ENCODE results near the gene CD70.
"Not testable (repeated sequence)": the region's sequence is repeated elsewhere in the genome, so short reads cannot be mapped to it uniquely, and the experiment has no call there.

CD70 gene

DNA sequence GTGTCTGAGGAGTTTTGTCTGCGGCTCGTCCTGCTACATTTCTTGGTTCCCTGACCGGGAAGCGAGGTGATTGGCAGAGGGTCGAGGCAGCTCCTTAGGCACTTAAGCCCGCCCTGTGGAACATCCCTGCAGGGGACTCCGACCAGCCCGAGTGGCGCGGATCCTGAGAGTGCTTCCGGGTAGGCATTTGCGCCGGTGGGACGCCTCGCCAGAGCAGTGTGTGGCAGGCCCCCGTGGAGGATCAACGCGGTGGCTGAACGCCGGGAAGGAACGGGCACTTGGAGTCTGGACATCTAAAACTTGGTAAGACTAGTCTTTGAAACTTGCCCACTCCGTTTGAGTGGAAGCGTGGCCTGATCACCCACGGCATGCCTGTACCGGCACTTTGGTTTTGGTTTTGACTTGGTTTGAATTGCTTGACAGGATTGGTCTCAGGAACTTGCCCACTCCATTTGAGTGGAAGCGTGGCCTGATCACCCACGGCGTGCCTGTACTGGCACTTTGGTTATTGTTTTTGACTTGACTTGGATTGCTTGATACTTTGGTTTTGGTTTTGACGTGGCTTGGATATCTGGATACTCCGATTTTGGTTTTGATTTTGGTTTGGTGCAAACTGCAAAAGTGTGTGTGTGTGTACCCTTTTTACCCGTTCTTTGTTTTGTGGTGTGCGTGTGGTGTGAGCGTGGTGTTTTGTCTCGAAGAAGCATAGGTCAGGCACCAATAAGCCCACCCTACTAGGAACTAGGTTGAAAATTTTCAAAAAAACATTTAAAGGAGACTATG, 6.7 kb upstream of the CD70 start:
- DNase-seq, result not testable (repeated sequence)

DNA sequence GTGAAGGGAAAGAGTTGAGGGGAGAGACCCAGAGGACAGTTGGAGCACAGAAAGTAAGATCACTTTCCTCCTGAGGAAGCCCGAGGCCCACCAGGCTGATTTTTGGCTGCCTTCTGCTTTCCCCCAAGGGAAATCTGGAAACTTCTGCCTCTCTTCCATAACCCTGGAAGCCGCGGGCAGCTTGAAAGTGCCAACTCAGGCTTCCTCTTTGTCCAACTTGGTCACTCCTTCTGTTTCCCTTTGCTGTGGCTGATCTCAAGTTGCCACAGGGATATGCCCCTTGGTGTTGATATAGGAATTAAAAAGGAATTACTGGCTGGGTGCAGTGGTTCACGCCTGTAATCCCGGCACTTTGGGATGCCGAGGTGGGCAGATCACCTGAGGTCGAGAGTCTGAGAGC, 5.7 kb upstream of the CD70 start:
- DNase-seq, result no peak

DNA sequence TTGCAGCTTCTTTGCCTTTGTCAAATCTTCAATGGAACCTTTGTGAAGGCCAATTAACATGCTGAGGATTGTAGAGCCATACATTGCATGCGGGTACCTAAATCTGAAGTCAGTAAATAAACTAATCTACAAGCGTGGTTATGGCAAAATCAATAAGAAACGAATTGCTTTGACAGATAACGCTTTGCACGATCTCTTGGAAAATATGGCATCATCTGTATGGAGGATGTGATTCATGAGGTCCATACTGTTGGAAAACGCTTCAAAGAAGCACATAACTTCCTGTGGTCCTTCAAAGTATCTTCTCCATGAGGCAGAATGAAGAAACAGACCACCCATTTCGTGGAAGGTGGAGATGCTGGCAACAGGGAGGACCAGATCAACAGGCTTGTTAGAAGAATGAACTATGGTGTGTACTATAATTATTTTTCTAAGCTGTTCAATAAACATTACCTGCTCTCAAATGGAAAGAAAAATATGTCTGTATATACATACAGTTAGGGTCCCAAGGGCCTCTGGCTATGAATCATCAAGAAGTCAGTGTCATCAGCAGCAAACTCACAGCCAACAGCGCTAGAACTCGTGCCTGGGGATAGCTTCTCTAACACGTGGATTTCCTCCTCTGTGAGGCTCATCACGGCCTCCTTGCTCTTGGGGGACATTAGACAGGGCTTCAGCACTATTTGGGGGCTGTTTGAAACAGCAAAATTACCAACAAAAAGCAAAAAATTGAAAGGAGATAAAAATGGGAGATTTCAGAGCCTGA, 2.9 kb upstream of the CD70 start:
- no peak for DNase-seq

DNA sequence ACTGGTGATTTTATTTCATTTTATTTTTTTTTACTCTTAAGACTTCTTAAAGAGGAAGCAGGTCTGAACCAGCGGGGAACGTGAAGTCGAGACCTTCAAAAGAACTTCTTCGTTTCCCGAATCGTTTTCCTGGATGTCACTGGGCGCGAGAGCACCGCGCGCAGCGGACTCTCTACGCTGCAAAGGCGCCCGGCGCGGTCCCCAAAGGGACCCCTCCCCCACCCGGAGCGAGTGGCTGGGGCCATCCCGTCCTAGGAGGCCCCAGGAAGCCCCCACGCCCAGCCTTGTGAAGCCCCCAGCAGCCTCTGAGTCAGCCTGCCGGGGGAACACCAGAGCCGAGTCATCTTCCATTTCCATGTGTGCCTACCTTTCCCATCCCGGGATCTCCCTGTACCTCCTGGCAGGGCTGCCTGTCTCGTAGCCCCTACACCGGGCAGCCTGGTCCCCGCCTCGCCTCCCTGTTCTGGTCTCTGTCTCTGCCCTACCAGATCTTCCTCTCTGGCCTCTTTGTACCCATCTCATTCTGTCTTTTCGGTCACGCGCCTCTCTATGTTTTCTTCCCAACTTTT, 608 bp downstream of the CD70 start:
- DNase-seq, result no peak

DNA sequence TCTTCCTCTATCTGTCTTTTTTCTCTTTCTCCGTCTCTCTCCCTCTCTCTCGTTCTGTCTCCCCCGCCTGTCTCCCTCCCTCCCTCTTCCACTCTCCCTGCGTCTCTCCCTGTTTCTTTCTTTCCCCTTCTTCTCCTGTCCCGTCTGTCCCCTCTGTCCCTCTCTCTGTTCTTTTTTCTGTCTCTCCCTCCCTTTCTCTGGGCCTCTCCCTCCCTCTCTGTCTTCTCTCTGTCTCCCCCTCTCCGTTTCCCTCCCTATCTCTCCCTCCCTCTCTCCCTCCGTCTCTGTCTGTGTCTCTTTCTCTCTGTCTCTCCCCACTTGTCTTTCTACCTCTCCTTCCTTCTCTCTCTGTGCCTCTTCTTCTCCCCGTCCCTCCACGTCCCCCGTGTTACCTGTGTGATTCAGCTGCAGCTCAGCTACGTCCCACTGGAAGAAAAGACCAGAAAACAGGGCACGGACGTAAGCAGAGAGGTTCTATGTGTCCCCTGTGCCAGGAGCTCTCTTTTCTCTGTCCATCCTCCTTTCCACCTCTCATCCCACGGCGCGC, 1.2 kb downstream of the CD70 start:
- no peak for DNase-seq

DNA sequence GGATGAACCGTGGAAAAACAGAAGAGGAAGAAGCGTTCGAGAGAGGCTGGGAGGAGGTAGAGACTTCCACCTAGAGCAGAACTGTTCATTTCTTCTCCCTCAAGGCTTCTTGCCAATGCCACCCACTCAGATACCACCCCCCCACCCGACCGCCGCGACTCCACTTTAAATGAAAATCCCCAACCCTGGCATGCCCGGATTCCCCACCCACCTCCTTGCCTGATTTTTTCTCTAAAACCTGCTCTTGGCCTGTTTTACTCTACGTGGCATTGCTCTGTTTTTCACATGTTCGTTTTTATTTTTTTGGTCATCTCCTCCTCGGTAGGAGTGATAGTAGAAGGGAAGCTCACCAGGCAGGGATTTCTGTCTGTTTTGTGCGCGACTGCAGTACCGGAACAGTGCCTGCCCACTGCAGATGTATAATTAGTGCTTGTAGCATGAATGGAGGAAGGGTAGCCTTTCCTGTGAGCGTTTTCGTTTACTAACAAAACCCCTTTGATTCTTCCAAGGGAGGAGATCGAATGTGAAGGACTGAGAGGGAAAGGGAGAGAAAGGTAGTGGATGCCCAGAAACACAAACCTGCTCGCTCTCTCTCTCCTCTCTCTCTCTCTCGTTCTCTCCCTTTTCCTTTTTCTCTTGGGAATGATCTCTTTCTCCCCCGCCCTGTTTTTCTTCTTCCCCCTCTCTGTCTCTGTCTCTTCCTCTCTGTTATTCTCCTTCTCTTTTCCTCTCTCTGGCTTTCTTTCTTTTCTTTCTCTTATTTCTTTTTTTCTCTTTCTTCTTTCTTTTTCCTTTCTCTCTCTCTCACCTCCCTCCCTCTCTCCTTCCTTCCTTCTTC, 2.2 kb downstream of the CD70 start:
- DNase-seq, result no peak

DNA sequence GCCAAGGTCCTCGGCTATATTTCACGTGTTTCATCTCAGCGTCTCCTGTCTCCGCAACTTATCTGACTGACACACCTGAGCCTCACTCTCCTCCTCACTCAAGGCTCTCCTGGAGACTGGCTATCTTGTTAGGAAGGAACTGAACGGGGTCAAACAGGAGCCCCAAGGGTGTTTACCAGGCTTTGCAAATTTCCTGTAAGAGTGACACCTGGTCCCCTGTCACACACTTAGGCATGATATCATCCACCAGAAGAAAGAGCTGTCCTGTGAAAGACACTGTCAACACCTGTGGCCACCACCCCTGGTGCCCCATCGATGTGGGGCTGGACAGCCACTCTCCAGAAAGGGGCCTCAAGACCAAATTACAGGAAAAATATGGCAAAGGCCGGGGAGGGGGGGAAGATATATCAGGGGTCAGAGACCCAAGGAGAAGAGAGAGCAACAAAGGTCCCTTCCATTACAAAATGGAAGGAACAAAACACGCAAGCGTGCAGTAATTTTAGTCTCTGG, 2.9 kb downstream of the CD70 start:
- no peak for DNase-seq

DNA sequence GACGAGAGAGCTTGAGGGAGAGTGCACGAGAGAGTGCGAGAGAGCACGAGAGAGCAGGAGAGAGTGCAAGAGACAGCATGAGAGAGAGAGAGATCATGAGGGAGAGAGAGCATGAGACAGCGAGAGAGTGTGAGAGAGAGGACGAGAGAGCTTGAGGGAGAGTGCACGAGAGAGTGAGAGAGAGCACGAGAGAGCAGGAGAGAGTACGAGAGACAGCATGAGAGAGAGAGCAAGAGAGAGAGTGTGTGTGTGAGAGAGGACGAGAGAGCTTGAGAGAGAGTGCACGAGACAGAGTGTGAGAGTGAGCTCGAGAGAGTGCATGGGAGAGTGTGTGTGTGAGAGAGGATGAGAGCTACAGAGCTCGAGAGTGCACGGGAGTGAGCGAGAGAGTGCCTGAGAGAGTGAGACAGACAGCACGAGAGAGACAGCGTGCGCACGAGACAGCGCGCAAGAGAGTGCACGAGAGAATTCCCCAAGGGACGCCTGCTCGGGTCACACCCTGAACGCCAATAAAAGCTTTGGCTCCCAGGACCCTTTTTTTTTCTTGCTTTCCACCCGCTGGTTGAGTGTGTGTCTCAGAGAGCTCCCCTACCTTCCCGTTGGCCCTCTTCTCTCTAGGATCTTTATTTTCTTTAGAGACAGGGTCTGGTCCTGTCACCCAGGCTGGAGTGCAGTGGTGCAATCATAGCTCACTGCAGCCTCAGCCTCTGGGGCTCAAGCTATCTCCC, 3.7 kb downstream of the CD70 start:
- no peak for DNase-seq

DNA sequence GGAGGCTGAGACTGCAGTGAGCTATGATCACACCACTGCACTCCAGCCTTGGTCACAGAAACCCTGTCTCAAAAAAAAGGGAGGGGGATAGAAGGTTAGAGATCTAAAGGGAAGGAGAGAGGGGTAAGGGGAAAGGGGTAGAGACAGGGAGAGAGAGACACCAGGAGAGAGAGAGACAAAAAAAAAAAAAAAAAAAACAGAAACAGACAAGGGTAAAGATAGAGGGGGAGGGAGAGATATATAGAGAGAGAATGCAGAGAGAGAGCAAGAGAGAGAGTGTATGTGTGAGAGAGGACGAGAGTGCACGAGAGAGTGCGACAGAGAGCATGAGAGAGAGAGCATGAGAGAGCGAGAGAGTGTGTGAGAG, 4.2 kb downstream of the CD70 start:
- no peak for DNase-seq

DNA sequence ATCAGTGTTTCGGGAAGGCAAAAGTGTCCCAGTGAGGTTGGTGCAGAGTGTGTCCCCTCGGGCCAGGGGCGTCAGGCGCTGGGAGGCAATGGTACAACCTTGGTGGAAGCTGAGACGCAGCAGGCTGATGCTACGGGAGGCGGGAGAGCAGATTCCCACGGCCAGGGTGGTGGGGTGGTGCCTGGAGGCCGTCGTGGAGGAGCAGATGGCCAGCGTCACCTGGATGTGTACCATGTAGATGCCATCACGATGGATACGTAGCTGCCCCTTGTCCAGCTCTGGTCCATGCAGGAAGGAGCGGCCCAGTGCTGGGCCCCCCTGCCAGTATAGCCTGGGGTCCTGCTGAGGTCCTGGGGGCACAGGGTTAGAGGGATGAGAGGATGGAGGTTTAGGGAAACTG, 4.9 kb downstream of the CD70 start:
- no peak for DNase-seq

DNA sequence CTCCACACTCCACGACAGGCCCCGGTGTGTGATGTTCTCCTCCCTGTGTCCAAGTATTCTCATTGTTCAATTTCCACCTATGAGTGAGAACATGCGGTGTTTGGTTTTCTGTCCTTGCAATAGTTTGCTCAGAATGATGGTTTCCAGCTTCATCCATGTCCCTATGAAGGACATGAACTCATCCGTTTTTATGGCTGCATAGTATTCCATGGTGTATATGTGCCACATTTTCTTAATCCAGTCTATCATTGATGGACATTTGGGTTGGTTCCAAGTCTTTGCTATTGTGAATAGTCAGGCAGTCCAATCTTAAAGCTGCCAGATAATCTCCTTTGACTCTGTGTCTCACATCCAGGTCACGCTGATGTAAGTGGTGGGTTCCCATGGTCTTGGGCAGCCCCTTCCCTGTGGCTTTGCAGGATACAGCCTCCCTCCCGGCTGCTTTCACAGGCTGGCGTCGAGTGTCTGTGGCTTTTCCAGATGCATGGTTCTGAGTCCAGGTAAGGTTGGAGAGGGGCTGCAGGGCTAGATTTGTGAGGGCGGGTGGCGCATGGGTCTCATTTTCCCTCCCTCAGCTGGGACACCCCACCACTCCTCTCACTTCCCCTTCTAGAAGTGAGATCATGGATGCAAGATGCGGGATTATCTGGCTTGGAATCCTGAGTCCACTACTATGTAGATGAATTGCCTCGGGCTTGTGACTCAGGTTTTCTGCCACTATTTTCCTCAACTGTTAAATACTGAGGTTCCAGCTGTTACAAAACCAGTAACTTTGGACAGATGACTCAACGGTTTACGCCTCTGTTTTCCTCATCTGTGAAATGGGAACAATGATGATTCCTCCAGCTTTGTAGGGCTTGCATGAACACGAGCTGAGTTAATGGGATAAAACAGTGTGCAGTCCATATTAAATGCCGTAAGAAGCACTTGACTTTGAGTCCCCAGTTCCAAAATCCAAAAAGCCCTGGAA, 8.2 kb downstream of the CD70 start:
- DNase-seq, result not testable (repeated sequence)

DNA sequence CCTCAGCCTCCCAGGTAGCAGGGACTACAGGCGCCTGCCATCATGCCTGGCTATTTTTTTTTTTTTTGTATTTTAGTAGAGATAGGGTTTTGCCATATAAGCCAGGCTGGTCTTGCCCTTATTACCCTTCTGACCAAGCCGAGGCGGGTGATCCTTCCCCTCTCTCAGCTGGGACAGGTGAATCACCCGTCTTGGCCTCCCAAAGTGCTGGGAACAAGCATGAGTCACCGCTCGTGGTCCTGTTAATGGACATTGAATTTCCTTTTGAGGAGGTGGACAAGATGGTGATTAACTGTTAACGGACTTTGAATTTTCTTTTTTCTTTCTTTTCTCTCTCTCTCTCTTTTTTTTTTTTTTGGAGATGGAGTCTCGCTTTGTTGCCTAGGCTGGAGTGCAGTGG, 10.6 kb downstream of the CD70 start:
- DNase-seq, result no peak

DNA sequence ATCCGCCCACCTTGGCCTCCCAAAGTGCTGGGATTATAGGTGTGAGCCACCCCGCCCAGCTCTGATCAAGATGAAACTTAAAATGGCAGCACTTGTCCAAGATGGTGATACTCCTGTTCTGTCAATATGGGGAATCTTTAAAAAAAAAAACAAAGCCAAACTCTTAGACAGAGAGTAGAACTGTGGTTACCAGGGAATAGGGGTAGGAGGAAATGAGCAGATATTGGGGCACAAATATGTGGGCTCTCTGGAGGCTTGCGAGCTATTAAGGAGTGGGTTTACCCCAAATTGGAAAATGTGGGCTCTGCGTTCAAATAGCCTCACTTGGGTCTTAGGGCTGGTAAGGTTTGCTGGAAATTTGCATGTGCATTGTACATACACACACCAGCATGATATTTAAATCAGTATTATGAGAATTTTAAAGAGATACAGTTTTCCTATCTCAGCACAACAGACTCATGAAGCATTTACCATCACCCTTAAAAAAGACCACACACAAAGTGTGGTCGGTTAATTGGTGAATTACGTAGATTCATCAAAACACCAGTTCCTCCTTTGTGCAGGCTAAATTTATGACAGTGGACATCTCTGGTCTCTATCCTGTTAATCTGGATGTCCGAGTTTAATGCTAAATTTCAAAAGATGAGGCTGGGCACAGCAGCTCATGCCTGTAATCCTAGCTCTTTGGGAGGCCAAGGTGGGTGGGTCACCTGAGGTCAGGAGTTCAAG, 11.3 kb downstream of the CD70 start:
- DNase-seq, result no peak

DNA sequence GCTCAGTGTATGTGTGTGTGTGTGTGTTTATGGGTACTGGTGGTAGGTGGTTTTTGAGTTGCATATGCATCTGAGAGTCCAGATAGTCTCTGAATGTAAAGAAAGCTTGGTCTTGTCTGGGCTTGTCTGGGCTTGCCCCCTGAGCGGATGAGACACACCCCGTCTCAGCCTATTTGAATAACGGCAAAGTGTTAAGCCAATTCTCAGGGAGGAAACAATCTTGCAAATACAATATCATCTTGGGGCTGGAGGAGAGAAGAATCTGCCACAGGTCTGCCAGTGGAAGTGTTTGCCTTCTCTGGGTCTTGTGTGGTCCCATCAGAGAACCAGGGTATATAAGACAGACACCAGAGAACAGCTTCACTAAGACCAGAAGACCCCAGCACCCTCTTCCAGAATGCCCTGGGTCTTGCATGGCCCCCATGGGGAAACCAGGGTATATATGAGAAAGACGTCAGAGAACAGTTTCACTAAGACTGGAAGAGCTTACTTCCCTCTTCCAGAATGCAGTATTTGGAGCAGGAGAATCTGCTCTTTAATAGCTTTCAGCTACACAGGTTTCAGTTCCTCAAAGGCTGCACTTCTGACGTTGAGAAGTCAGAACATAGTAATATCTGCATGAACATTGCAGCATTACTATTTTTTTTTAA, 13.3 kb downstream of the CD70 start:
- DNase-seq, result no peak

DNA sequence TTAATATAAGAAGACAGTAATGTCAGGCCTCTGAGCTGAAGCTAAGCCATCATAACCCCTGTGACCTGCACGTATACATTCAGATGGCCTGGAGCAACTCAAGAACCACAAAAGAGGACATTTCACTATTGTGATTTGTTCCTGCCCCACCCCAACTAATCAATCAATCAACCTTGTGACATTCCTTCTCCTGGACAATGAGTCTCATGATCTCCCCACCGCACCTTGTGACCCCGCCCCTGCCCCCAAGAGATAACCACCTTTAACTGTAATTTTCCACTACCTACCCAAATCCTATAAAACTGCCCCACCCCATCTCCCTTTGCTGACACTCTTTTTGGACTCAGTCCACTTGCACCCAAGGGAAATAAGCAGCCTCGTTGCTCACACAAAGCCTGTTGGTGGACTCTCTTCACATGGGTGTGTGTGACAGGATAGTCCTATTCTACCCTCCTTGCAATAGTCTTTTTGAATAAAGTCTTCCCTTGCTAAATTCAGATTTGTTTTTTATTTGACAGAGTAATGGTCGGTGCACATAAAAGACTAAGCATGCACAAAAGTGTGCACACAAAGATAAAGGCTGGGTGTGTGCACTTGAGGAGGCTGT, 14.0 kb downstream of the CD70 start:
- no peak for DNase-seq

DNA sequence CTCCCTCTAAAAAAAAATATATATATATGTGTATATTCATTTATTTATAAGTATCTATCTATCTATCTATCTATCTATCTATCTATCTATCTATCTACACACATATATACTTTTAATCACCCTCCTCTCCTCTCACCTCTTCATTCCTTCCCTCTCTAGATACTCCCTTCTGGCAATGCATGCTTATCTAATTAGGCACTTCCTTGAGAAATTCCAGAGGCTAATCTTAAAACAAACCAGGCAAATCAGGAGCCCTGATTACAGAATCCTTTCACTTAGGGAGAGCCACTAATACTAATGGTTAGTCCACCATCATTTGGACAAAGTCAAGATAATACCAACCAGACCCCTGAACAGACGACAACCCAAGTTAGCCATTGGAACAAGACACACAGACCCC, 17.6 kb downstream of the CD70 start:
- no peak for DNase-seq

DNA sequence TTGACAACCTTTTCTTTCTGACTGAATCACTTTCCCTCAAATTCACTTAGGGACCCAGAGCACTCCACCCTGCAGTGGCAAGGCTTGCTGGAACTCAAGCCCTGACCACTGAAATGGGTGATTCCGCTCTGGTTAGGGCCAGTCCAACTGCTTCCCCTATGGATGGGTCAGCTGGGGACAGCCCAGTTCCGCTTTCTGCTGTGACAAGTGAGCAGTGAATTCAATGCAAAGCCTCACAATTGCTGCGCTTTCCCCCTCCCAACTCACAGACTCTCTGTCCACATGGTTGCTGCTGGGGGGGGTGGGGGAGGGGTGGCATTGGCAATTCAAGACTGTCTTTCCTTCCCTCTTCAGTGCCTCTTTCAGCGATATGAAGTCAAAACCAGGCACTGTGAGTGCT, 18.7 kb downstream of the CD70 start:
- no peak for DNase-seq

DNA sequence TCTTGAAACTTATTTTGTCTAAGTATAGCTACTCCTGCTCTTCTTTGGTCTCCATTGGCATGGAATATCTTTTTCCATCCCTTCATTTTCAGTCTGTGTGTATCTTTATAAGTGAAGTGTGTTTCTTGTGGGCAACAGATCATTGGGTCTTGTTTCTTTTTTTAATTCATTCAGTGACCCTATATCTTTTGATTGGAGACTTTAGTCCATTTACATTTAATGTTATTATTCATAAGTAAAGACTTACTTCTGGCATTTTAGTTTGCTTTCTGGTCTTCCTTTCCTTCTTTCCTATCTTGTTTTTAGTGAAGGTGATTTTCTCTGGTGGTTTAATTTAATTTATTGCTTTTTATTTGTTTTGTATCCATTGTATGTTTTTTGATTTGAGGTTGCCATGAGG, 19.8 kb downstream of the CD70 start:
- no peak for DNase-seq

DNA sequence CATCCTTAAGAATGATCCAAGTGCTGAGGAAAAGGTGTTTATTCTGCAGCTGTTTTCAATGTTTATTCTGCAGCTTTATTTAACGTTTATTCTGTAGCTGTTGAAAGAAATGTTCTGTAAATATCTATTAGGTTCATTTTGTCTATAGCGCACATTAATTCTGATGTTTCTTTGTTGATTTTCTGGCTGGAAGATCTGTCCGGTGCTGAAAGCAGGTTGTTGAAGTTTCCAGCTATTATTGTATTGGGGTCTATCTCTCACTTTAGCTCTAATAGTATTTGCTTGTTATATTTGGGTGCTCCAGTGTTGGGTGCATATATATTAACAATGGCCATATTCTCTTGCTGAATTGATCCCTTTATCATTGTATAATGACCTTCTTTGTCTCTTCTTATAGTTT, 20.2 kb downstream of the CD70 start:
- no peak for DNase-seq
